ENCODE results near the gene CAPN6.

DNA sequence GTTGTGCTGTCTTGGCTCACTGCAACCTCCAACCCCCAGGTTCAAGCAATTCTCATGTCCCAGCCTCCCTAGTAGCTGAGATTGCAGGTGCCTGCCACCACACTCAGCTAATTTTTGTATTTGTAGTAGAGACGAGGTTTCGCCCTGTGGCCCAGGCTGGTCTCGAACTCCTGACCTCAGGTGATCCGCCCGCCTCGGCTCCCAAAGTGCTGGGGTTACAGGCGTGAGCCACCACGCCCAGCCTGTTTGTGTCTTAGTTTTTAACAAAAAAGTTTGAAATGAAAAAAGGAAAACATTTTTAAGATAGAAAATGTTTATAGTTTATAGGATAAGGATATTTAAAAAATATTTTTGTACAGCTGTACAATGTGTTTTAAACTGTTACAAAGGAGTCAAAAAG lies 62.4 kb downstream of the CAPN6 start:
- TF ChIP-seq, protein P1, sequence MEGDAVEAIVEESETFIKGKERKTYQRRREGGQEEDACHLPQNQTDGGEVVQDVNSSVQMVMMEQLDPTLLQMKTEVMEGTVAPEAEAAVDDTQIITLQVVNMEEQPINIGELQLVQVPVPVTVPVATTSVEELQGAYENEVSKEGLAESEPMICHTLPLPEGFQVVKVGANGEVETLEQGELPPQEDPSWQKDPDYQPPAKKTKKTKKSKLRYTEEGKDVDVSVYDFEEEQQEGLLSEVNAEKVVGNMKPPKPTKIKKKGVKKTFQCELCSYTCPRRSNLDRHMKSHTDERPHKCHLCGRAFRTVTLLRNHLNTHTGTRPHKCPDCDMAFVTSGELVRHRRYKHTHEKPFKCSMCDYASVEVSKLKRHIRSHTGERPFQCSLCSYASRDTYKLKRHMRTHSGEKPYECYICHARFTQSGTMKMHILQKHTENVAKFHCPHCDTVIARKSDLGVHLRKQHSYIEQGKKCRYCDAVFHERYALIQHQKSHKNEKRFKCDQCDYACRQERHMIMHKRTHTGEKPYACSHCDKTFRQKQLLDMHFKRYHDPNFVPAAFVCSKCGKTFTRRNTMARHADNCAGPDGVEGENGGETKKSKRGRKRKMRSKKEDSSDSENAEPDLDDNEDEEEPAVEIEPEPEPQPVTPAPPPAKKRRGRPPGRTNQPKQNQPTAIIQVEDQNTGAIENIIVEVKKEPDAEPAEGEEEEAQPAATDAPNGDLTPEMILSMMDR (IDR thresholded peaks at IDR 0.05; ENCODE audit: insufficient read depth, low read length, poor library complexity, severe bottlenecking): no peak
- no peak for TF ChIP-seq EZH2phosphoT487 (conservative IDR thresholded peaks at IDR 0.05; ENCODE audit: low read length)

Data from SU-DHL-6 (cell line).